GM18508 (cell line): ENCODE measurements around the gene DEDD2.

Experiments used
- ATAC-seq: cut with Tn5 transposase; IDR thresholded peaks from one replicate; pipeline ENCODE4 v1.9.1; 2021; ENCODE audit warnings: moderate number of reproducible peaks; ENCODE audit not compliant: insufficient read depth, unreplicated experiment

DEDD2 gene

DNA sequence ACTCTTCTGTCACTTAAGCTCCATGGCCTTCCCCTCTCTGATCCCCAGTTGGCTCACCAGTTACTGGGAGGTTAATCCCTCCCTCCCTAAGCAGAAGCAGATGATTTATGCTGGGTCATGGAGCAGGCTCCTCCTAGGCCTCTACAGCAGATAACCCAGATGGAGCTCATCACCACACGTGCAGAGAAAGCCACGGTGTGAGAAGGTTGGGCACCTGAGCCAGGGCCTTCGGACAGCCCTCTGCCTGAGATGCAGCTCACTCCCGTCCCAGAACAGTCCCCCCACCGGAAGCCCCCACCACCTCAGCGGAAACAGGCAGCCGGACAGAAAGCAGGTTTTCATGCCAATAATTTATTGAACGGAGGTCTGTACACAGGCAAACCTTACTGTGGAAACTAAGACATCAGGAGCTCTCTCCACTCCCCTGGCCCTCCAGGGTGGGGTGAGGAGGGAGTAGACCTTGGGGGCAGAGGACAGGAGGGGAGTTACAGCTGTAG, 12.4 kb upstream of the DEDD2 start:
- no peak for ATAC-seq

DNA sequence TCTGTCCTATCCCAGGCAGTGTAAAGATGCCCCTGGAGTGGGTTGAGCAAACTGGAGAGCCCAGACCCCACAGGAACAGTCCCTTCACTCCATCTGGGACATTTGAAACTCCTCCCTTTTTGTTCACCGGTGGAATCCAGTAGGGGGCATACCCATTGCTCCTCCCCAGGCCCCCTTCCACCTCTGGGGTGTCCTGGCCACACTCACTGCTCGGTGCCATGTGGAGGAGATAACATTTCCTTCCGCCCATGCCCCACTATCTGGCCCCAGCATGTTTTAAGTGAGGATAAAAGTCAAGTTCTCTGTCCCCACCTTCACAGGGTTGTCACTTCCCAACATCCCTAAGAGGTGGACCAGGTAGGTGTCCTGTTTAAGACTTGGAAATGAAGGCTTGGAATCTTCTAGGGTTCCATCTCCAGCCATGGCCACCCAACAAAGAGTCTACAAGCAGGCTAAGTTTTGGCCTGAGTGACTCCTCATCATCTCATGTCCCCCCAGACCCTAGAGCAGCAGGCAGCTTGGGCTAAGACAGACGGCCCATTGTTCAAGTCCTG, 11.9 kb upstream of the DEDD2 start:
- no peak for ATAC-seq

- ATAC-seq, result no peak
These were observed 11.2 kb upstream of the DEDD2 start for GRCh38 chr19:42228641-42229040.

GRCh38 chr19:42226886-42227285, 9.4 kb upstream of the DEDD2 start:
- ATAC-seq, result no peak

DNA sequence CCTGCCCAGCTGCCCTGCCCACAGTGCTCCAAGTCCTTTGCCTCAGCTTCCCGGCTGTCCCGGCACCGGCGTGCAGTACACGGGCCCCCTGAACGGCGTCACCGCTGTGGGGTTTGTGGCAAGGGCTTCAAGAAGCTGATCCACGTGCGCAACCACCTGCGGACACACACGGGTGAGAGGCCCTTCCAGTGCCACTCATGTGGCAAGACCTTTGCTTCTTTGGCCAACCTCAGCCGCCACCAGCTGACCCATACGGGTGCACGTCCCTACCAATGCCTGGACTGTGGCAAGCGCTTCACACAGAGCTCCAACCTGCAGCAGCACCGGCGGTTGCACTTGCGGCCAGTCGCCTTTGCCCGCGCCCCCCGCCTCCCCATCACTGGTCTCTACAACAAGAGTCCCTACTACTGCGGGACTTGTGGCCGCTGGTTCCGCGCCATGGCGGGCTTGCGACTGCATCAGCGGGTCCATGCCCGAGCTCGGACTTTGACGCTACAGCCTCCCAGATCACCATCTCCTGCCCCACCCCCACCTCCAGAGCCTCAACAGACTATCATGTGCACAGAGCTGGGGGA, 8.3 kb upstream of the DEDD2 start:
- ATAC-seq, result no peak

GRCh38 chr19:42224940-42225717, 7.7 kb upstream of the DEDD2 start:
- no peak for ATAC-seq

DNA sequence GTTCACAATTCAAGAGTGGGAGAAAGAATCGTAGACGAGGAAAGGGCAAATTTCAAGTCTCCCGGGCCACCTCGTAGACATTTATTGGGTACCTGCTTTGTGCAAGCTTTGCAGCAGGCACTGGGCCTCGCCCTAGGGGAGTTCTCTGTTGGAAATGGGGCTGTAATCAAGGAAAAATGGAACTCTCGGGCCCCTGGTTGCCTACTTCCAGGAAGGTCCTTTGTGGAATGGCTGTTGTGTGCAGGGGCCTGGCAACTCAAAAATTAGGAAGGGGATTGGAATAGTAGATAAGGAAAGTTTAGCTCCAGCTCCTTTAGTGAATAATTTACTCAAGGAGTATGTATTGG, 3.2 kb upstream of the DEDD2 start:
- ATAC-seq, result no peak

DNA sequence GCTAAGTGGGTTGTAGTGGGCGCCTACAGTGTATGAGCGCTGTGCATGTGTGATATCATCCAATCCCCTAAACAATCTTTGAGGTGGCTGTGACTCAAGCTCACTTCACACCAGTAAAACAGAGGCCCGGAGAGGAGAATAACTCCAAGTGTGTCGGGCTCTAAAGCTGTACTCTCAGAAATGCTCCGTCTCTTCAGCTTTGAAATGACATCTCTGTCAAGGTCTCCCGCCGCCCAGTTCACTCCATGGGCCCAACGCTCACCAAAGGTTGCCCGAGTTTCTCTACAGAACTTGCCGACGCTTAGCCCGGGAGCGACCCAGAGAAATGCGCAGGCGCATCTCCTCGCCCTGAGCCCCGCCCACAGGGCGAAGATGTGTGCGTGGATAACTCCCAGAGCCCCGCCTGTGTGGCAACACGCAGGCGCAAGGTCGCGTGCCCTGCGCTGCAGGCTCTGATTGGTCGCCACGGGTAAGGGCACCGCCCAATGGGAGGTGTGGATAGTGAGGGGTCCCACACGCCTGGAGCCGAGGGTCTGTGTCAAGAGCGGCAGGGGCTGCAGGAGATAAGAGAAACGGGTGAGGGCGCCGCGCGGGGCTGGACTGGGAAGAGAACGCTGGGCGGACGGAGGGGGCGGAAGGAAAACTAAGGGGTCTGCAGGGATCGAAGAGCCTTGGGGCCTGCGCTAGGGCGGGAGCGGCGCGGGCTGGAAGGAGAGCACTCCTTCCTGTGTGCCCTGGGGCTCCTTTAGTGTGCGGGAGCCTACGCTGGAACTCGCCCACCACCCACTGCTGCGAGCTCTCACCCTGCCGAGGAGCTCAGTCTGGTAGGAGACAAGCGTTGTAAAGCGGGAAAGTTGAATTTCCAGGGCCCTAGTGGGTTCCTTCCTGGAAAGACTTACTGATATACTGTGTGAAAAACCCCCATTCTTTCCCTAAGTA, 2.6 kb upstream of the DEDD2 start, which contains the start of gene ZNF526:
Gene ZNF526, plus strand, starts transcription at position 501 of the 939 bp plus-strand sequence. CDS start 4,092 bp downstream, outside the sequence.
- ATAC-seq, result peak; percentile 38

DNA sequence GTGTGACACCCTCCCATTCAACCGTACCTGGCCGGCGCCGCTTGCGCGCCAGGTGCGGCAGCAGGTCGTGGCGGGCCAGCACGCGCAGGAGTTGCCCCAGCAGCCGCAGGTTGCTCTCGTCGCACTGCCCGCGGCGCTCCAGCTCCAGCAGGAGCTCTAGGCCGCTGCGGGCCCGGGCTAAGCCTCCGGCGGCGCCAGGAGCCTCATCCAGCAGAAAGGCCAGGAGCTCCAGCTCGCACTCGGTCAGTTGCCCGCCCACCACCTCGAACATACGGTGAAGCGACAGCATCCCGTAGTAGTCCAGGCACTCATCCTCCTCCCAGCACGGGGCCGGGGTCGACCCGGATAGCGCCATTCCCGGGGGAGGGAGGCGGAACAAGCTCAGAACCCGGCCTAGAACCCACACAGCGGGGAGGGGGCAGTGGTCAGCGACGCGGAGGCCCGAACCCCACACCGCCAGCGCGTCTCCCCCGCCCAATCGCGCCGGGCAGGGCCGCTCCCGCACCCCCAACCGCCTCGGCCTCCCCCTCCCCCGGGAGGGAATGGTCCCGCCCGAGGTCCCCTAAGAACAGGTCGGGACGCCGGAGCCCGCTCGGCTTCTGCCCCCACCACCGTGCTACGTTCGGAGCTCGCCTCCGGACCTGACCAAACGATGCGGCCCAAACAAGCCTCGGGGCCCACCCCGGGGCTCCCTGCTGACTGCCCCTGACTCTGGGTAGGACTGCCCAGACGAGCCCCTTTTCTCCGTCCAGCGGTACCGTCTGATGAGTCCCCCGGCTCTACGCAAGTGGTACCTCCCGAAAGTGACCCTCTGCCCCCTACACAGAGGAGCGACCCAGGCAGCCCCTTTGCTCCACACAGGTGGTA, 591 bp downstream of the DEDD2 start:
- no peak for ATAC-seq

DNA sequence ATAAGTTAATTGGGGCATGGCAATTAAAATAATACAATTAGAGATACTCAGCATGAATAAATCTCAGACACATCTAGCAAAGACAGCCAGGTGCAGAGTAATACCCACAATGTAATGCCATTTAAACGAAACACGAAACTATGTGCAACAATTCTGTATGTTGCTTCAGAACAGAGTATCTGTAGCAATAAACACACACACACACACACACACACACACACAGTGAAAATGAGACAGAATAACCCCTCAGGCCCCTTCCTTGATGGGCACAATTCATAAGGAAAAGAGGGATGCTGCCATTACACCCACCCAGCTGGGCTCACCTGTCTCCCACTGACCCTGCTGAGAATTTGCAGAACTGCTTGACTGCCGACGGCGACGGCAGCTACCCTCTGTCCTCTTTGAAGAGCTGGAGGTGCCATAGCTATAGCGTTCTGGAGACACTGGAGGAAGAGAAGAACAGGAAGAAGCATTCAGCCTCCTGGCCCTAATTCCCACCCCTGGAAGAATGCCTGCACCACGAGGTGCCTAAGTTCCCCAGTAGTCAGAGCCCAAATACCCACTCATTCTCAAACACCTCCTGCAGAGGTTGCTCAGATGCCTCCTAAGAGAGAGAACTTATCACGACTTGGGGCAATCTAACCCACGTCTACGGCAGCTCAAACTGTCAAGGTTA, 2.5 kb downstream of the DEDD2 start:
- ATAC-seq, result no peak

DNA sequence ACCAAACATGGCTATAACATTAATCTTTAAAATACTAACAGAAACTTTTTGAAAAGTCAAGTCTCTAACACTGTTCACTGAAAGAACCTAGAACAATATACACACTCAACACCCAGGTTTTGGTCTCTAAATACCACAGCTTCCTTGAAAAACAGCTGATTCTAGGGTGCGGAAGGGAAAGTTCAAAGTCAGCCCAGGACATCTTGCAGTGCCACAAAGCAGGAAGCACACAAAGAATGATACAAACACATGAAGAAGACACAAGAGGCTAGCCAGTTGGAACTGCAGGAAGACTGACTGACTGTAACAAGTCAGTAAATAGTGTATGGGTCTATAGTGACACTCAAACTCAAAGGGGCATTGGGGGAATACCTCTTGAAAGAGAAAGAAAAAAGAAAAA, 4.6 kb downstream of the DEDD2 start:
- no peak for ATAC-seq

- ATAC-seq, result no peak
These were observed 8.9 kb downstream of the DEDD2 start for GRCh38 chr19:42208612-42209011.

DNA sequence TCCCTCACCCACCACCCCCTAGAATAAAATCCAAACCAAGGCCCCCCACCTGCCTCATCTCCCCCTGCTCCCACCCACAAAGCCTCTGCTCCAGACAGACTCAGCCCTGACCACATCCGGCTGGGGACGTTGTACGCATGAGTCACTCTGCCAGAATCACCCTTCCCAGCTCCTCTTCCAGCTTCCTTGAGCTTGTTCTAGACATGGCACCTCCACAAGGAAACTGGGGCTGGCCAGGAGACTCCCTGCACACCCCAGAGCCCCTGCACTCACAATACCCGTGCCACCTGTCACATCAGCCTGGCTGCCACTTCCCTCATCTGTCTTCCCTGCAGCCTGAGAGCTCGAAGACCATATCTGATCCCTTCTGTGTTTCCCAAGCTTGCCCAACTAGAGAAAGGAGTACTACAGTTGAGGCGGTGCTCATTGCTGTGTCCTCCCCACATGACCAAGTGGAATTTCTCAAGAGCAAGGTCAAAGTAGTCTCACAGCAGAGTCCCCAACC, 9.7 kb downstream of the DEDD2 start:
- no peak for ATAC-seq

- ATAC-seq, result no peak
These were observed 10.4 kb downstream of the DEDD2 start for GRCh38 chr19:42206871-42207755.

GRCh38 chr19:42204664-42205063, 12.8 kb downstream of the DEDD2 start:
- ATAC-seq, result no peak

GRCh38 chr19:42203700-42204099, 13.8 kb downstream of the DEDD2 start:
- ATAC-seq, result no peak

DNA sequence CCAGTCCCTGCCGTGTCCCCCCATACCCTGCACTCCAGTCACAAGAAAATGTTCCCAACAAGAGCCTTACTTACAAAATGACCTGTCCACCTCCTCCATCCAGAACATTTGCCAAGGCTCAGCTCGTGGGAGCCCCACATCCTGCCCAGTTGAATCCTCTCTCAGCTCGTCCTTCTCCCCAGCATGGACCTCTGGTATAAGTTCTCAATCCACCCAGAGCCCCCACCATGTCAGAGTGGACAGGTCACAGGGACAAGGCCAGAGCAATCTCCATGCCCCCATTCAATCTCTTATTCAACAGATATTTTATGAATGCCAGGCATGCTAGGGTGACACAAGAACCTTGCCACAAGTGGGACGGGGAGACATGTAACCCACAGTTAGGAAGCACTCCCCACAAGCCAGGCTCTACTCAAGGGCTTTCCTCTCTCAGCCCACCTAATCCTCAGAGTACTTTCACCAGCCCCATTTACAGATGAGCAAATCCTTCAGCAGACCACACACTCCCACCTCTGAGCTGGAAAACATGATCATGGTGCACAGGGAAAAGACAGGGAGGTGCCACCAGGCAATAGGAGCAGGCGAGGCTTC, 15.1 kb downstream of the DEDD2 start:
- no peak for ATAC-seq
